ENCODE measurements around the gene SCARF2.
"Not testable (repeated sequence)": the region's sequence is repeated elsewhere in the genome, so short reads cannot be mapped to it uniquely, and the experiment has no call there.

SCARF2 gene

GRCh38 chr22:20428496-20429253 is 8.9 kb downstream of the SCARF2 start:
- FAIRE-seq (peak; percentile 5), DNase-seq (ENCODE audit: low spot score) (no peak)

- no peak for FAIRE-seq
- no peak for DNase-seq (ENCODE audit: low spot score)
Measured at GRCh38 chr22:20427945-20428417, 9.6 kb downstream of the SCARF2 start.

GRCh38 chr22:20427104-20427944 is 10.3 kb downstream of the SCARF2 start:
- FAIRE-seq (peak; percentile 50), DNase-seq (ENCODE audit: low spot score) (no peak)

- no peak for FAIRE-seq
- no peak for DNase-seq (ENCODE audit: low spot score)
Measured at GRCh38 chr22:20426259-20426615, 11.4 kb downstream of the SCARF2 start.

GRCh38 chr22:20425566-20426258 is 11.9 kb downstream of the SCARF2 start:
- DNase-seq (ENCODE audit: low spot score) (no peak), FAIRE-seq (no peak)

GRCh38 chr22:20424932-20425565 is 12.6 kb downstream of the SCARF2 start:
- no peak for DNase-seq (ENCODE audit: low spot score)
- FAIRE-seq = no peak

GRCh38 chr22:20424568-20424931 is 13.1 kb downstream of the SCARF2 start:
- no peak for DNase-seq (ENCODE audit: low spot score)
- no peak for FAIRE-seq

- no peak for FAIRE-seq
- no peak for DNase-seq (ENCODE audit: low spot score)
Measured at GRCh38 chr22:20423906-20424551, 13.6 kb downstream of the SCARF2 start.

GRCh38 chr22:20423008-20423905 is 14.4 kb downstream of the SCARF2 start:
- FAIRE-seq (no peak), DNase-seq (ENCODE audit: low spot score) (no peak)

GRCh38 chr22:20422271-20423007 is 15.2 kb downstream of the SCARF2 start:
- FAIRE-seq = peak; percentile 95
- no peak for DNase-seq (ENCODE audit: low spot score)

- DNase-seq (ENCODE audit: low spot score) (no peak), FAIRE-seq (peak; percentile 65)
Measured at GRCh38 chr22:20421507-20421874, 16.1 kb downstream of the SCARF2 start.

GRCh38 chr22:20420157-20420842 is 17.3 kb downstream of the SCARF2 start:
- peak; percentile 65 for FAIRE-seq
- no peak for DNase-seq (ENCODE audit: low spot score)

GRCh38 chr22:20419664-20419951 is 18.0 kb downstream of the SCARF2 start:
- peak; percentile 86 for FAIRE-seq
- DNase-seq (ENCODE audit: low spot score) = no peak

GRCh38 chr22:20418211-20418788 is 19.3 kb downstream of the SCARF2 start:
- peak; percentile 93 for DNase-seq (ENCODE audit: low spot score)
- peak; percentile 94 for FAIRE-seq

GRCh38 chr22:20415699-20416098 is 21.9 kb downstream of the SCARF2 start:
- not testable (repeated sequence) for FAIRE-seq; DNase-seq (ENCODE audit: low spot score)

GRCh38 chr22:20415241-20415640 is 22.4 kb downstream of the SCARF2 start:
- not testable (repeated sequence) for DNase-seq (ENCODE audit: low spot score); FAIRE-seq

GRCh38 chr22:20414450-20414849 is 23.2 kb downstream of the SCARF2 start:
- peak; percentile 35 for FAIRE-seq

GRCh38 chr22:20414059-20414440 is 23.6 kb downstream of the SCARF2 start:
- FAIRE-seq = peak; percentile 50
- no peak for DNase-seq (ENCODE audit: low spot score)

More at GRCh38 chr22:20414450-20414849, 23.2 kb downstream of the SCARF2 start:
- no peak for DNase-seq (ENCODE audit: low spot score)
